Stimulated activated CD8-positive, alpha-beta memory T cell treated with anti-CD3 and anti-CD28 coated beads, Interleukin-12 subunit alpha, Interleukin-12 subunit beta, amount 100 ng/mL, for 24 hours (primary cell): Measurements from ENCODE around the gene AMOTL1.

ENCODE experiments used
- DNase-seq: peaks from one replicate; pipeline ENCODE4 v3.0.0-alpha.2; 2020; ENCODE audit errors: extremely low read depth

AMOTL1 gene

GRCh38 chr11:94855666-94856065 is 87.5 kb downstream of the AMOTL1 start:
- DNase-seq = no peak

- DNase-seq = no peak
Measured at GRCh38 chr11:94856443-94856842, 88.3 kb downstream of the AMOTL1 start.

- no peak for DNase-seq
Measured at GRCh38 chr11:94857337-94857736, 89.2 kb downstream of the AMOTL1 start.

- no peak for DNase-seq
Measured at GRCh38 chr11:94858012-94858705, 90.0 kb downstream of the AMOTL1 start.

GRCh38 chr11:94860333-94860732 is 92.2 kb downstream of the AMOTL1 start:
- no peak for DNase-seq

GRCh38 chr11:94861306-94861845 is 93.2 kb downstream of the AMOTL1 start:
- DNase-seq = no peak

- DNase-seq = no peak
Measured at GRCh38 chr11:94862926-94863880, 95.0 kb downstream of the AMOTL1 start.

GRCh38 chr11:94864506-94865045 is 96.4 kb downstream of the AMOTL1 start:
- no peak for DNase-seq

- no peak for DNase-seq
Measured at GRCh38 chr11:94866231-94866822, 98.2 kb downstream of the AMOTL1 start.

- no peak for DNase-seq
Measured at GRCh38 chr11:94866936-94867795, 99.0 kb downstream of the AMOTL1 start.

GRCh38 chr11:94868468-94868867 is 100.3 kb downstream of the AMOTL1 start:
- DNase-seq = no peak

- no peak for DNase-seq
Measured at GRCh38 chr11:94869186-94869585, 101.0 kb downstream of the AMOTL1 start.

- DNase-seq = no peak
Measured at GRCh38 chr11:94870422-94870821, 102.3 kb downstream of the AMOTL1 start.

- no peak for DNase-seq
Measured at GRCh38 chr11:94871491-94872185, 103.5 kb downstream of the AMOTL1 start.

- DNase-seq = no peak
Measured at GRCh38 chr11:94873916-94874540, 105.9 kb downstream of the AMOTL1 start.

GRCh38 chr11:94876222-94876621 is 108.1 kb downstream of the AMOTL1 start:
- no peak for DNase-seq

- peak; percentile 37 for DNase-seq
Measured at GRCh38 chr11:94876645-94877442, 108.7 kb downstream of the AMOTL1 start.

GRCh38 chr11:94877443-94878200 is 109.5 kb downstream of the AMOTL1 start:
- no peak for DNase-seq
